ENCODE data around the gene BMPR1A. TPM values are rescaled to one million over a fixed set of nuclear protein-coding genes. Genes with fewer than 3 reads are reported as not detected.

BMPR1A gene
- total RNA-seq, 4 donors from 2014 or later = 5.2 to 40.2 (median 26.0) TPM

- DNase-seq = no peak
Observed at GRCh38 chr10:86721232-86721631, 35.2 kb upstream of the BMPR1A start.

GRCh38 chr10:86723009-86723408, 33.4 kb upstream of the BMPR1A start:
- no peaks in the 10 kb centered on the region for H3K9me3 ChIP-seq
- no peak overlapping the region for H3K4me3 ChIP-seq
- DNase-seq = no peak
- no peaks in the 10 kb centered on the region for H3K36me3 ChIP-seq
- no peaks in the 10 kb centered on the region for H3K4me1 ChIP-seq
- TF ChIP-seq CTCF (IDR thresholded peaks at IDR 0.05) (no peak), POLR2A (IDR thresholded peaks at IDR 0.05) (no peak)
- H3K27me3 ChIP-seq = peaks cover 0 to 23% (median 0%) of the 10 kb centered on the region in 4 donors
- WGBS, 2 donors = 69 to 83% methylated on average over 2 of the region's 2 CpGs
- H3K27ac ChIP-seq = no peak overlapping the region
- intact Hi-C loops (cut with DNase I) = no loop called here

More at GRCh38 chr10:86721232-86721631, 35.2 kb upstream of the BMPR1A start:
- Histone ChIP-seq H3K4me3 (no peak overlapping the region), H3K27ac (no peak overlapping the region), H3K4me1 (no peaks in the 10 kb centered on the region), H3K27me3 (peaks cover 0 to 26% (median 0%) of the 10 kb centered on the region in 4 donors), H3K36me3 (no peaks in the 10 kb centered on the region), H3K9me3 (no peaks in the 10 kb centered on the region)
- intact Hi-C loops (cut with DNase I) = no loop called here
- 70 to 82% methylated on average over 5 of the region's 5 CpGs for WGBS, 2 donors
- TF ChIP-seq POLR2A (IDR thresholded peaks at IDR 0.05) (no peak), CTCF (IDR thresholded peaks at IDR 0.05) (no peak)

- no peak for TF ChIP-seq POLR2A (IDR thresholded peaks at IDR 0.05)
- no peak overlapping the region for H3K27ac ChIP-seq
- intact Hi-C loops (cut with DNase I) = no loop called here
- H3K27me3 ChIP-seq = peaks cover 0 to 27% (median 0%) of the 10 kb centered on the region in 4 donors
- no peaks in the 10 kb centered on the region for H3K36me3 ChIP-seq
- DNase-seq = no peak
- no peaks in the 10 kb centered on the region for H3K9me3 ChIP-seq
- no peak overlapping the region for H3K4me3 ChIP-seq
- 89 to 96% methylated on average over 4 to 6 of the region's 6 CpGs for WGBS, 2 donors
- H3K4me1 ChIP-seq = no peaks in the 10 kb centered on the region
Observed at GRCh38 chr10:86724445-86724844, 32.0 kb upstream of the BMPR1A start.

- intact Hi-C loops (cut with DNase I) = no loop called here
- H3K27ac ChIP-seq = no peak overlapping the region
- 90 to 91% methylated on average over 13 of the region's 14 CpGs for WGBS, 2 donors
- H3K9me3 ChIP-seq = no peaks in the 10 kb centered on the region
- H3K4me3 ChIP-seq = no peak overlapping the region
- H3K27me3 ChIP-seq = peaks cover 0 to 34% (median 0%) of the 10 kb centered on the region in 4 donors
- TF ChIP-seq CTCF (IDR thresholded peaks at IDR 0.05) (no peak), POLR2A (IDR thresholded peaks at IDR 0.05) (no peak)
- H3K36me3 ChIP-seq = no peaks in the 10 kb centered on the region
- DNase-seq = no peak
- no peaks in the 10 kb centered on the region for H3K4me1 ChIP-seq
Observed at GRCh38 chr10:86725980-86726676, 30.3 kb upstream of the BMPR1A start.

- intact Hi-C loops (cut with DNase I) = no loop called here
Observed at GRCh38 chr10:86726677-86726999, 29.8 kb upstream of the BMPR1A start.

More at GRCh38 chr10:86726677-86726999, 29.8 kb upstream of the BMPR1A start:
- Histone ChIP-seq H3K27ac (no peak overlapping the region), H3K9me3 (no peaks in the 10 kb centered on the region), H3K4me1 (no peaks in the 10 kb centered on the region), H3K27me3 (peaks cover 0 to 29% (median 0%) of the 10 kb centered on the region in 4 donors), H3K36me3 (no peaks in the 10 kb centered on the region), H3K4me3 (no peak overlapping the region)
- TF ChIP-seq POLR2A (IDR thresholded peaks at IDR 0.05) = no peak
- TF ChIP-seq CTCF (IDR thresholded peaks at IDR 0.05) = no peak
- DNase-seq = no peak
- WGBS, 2 donors = 60 to 64% methylated on average over 1 of the region's 1 CpG

All from esophagus squamous epithelium (tissue), 5 donors.